ENCODE data around the gene LIPN.

The LIPN gene

GRCh38 chr10:88783724-88784123 lies 23.9 kb downstream of the LIPN start:
- Histone ChIP-seq H3K4me3 (ENCODE audit: low read depth in 1 of 2, low read length in 2 of 2) (no peak overlapping the region), H3K4me1 (ENCODE audit: control insufficient read depth in 1 of 2, insufficient read depth in 2 of 2, low read length in 2 of 2) (no peaks in the 10 kb centered on the region), H3K27me3 (ENCODE audit: low read depth, low read length) (no peaks in the 10 kb centered on the region), H3K9me3 (ENCODE audit: control insufficient read depth in 1 of 2, low read length in 2 of 2) (no peaks in the 10 kb centered on the region), H3K36me3 (ENCODE audit: control insufficient read depth in 1 of 2, insufficient read depth in 2 of 2, low read length in 2 of 2) (no peaks in the 10 kb centered on the region), H3K27ac (ENCODE audit: low read length) (no peak overlapping the region)

GRCh38 chr10:88786032-88786770 lies 26.4 kb downstream of the LIPN start:
- no peaks in the 10 kb centered on the region for H3K27me3 ChIP-seq (ENCODE audit: low read depth, low read length)
- no peak overlapping the region for H3K27ac ChIP-seq (ENCODE audit: low read length)
- H3K4me1 ChIP-seq (ENCODE audit: control insufficient read depth in 1 of 2, insufficient read depth in 2 of 2, low read length in 2 of 2): no peaks in the 10 kb centered on the region
- H3K4me3 ChIP-seq (ENCODE audit: low read depth in 1 of 2, low read length in 2 of 2): no peak overlapping the region
- H3K9me3 ChIP-seq (ENCODE audit: control insufficient read depth in 1 of 2, low read length in 2 of 2): no peaks in the 10 kb centered on the region
- no peaks in the 10 kb centered on the region for H3K36me3 ChIP-seq (ENCODE audit: control insufficient read depth in 1 of 2, insufficient read depth in 2 of 2, low read length in 2 of 2)

- Histone ChIP-seq H3K36me3 (ENCODE audit: control insufficient read depth in 1 of 2, insufficient read depth in 2 of 2, low read length in 2 of 2) (no peaks in the 10 kb centered on the region), H3K27me3 (ENCODE audit: low read depth, low read length) (no peaks in the 10 kb centered on the region), H3K4me3 (ENCODE audit: low read depth in 1 of 2, low read length in 2 of 2) (no peak overlapping the region), H3K4me1 (ENCODE audit: control insufficient read depth in 1 of 2, insufficient read depth in 2 of 2, low read length in 2 of 2) (no peaks in the 10 kb centered on the region), H3K9me3 (ENCODE audit: control insufficient read depth in 1 of 2, low read length in 2 of 2) (no peaks in the 10 kb centered on the region), H3K27ac (ENCODE audit: low read length) (no peak overlapping the region)
Observed at GRCh38 chr10:88787463-88787862, 27.6 kb downstream of the LIPN start.

GRCh38 chr10:88788924-88789323 lies 29.1 kb downstream of the LIPN start:
- H3K4me3 ChIP-seq (ENCODE audit: low read depth in 1 of 2, low read length in 2 of 2): no peak overlapping the region
- no peaks in the 10 kb centered on the region for H3K4me1 ChIP-seq (ENCODE audit: control insufficient read depth in 1 of 2, insufficient read depth in 2 of 2, low read length in 2 of 2)
- no peaks in the 10 kb centered on the region for H3K9me3 ChIP-seq (ENCODE audit: control insufficient read depth in 1 of 2, low read length in 2 of 2)
- no peak overlapping the region for H3K27ac ChIP-seq (ENCODE audit: low read length)
- H3K27me3 ChIP-seq (ENCODE audit: low read depth, low read length): no peaks in the 10 kb centered on the region
- no peaks in the 10 kb centered on the region for H3K36me3 ChIP-seq (ENCODE audit: control insufficient read depth in 1 of 2, insufficient read depth in 2 of 2, low read length in 2 of 2)

GRCh38 chr10:88791924-88792323 lies 32.1 kb downstream of the LIPN start:
- Histone ChIP-seq H3K36me3 (ENCODE audit: control insufficient read depth in 1 of 2, insufficient read depth in 2 of 2, low read length in 2 of 2) (no peaks in the 10 kb centered on the region), H3K27ac (ENCODE audit: low read length) (no peak overlapping the region), H3K27me3 (ENCODE audit: low read depth, low read length) (no peaks in the 10 kb centered on the region), H3K4me1 (ENCODE audit: control insufficient read depth in 1 of 2, insufficient read depth in 2 of 2, low read length in 2 of 2) (no peaks in the 10 kb centered on the region), H3K4me3 (ENCODE audit: low read depth in 1 of 2, low read length in 2 of 2) (no peak overlapping the region), H3K9me3 (ENCODE audit: control insufficient read depth in 1 of 2, low read length in 2 of 2) (no peaks in the 10 kb centered on the region)

- H3K36me3 ChIP-seq (ENCODE audit: control insufficient read depth in 1 of 2, insufficient read depth in 2 of 2, low read length in 2 of 2): no peaks in the 10 kb centered on the region
- no peaks in the 10 kb centered on the region for H3K9me3 ChIP-seq (ENCODE audit: control insufficient read depth in 1 of 2, low read length in 2 of 2)
- no peak overlapping the region for H3K4me3 ChIP-seq (ENCODE audit: low read depth in 1 of 2, low read length in 2 of 2)
- no peak overlapping the region for H3K27ac ChIP-seq (ENCODE audit: low read length)
- H3K27me3 ChIP-seq (ENCODE audit: low read depth, low read length): no peaks in the 10 kb centered on the region
- no peaks in the 10 kb centered on the region for H3K4me1 ChIP-seq (ENCODE audit: control insufficient read depth in 1 of 2, insufficient read depth in 2 of 2, low read length in 2 of 2)
Observed at GRCh38 chr10:88792661-88793060, 32.8 kb downstream of the LIPN start.

- Histone ChIP-seq H3K4me1 (ENCODE audit: control insufficient read depth in 1 of 2, insufficient read depth in 2 of 2, low read length in 2 of 2) (no peaks in the 10 kb centered on the region), H3K27me3 (ENCODE audit: low read depth, low read length) (no peaks in the 10 kb centered on the region), H3K9me3 (ENCODE audit: control insufficient read depth in 1 of 2, low read length in 2 of 2) (no peaks in the 10 kb centered on the region), H3K4me3 (ENCODE audit: low read depth in 1 of 2, low read length in 2 of 2) (no peak overlapping the region), H3K27ac (ENCODE audit: low read length) (no peak overlapping the region), H3K36me3 (ENCODE audit: control insufficient read depth in 1 of 2, insufficient read depth in 2 of 2, low read length in 2 of 2) (no peaks in the 10 kb centered on the region)
Observed at GRCh38 chr10:88793712-88794299, 34.0 kb downstream of the LIPN start.

GRCh38 chr10:88794731-88795130 lies 34.9 kb downstream of the LIPN start:
- Histone ChIP-seq H3K36me3 (ENCODE audit: control insufficient read depth in 1 of 2, insufficient read depth in 2 of 2, low read length in 2 of 2) (no peaks in the 10 kb centered on the region), H3K27ac (ENCODE audit: low read length) (no peak overlapping the region), H3K4me1 (ENCODE audit: control insufficient read depth in 1 of 2, insufficient read depth in 2 of 2, low read length in 2 of 2) (no peaks in the 10 kb centered on the region), H3K27me3 (ENCODE audit: low read depth, low read length) (no peaks in the 10 kb centered on the region), H3K9me3 (ENCODE audit: control insufficient read depth in 1 of 2, low read length in 2 of 2) (no peaks in the 10 kb centered on the region), H3K4me3 (ENCODE audit: low read depth in 1 of 2, low read length in 2 of 2) (no peak overlapping the region)

GRCh38 chr10:88800152-88801125 lies 40.6 kb downstream of the LIPN start:
- H3K27ac ChIP-seq (ENCODE audit: low read length): no peak overlapping the region
- H3K9me3 ChIP-seq (ENCODE audit: control insufficient read depth in 1 of 2, low read length in 2 of 2): no peaks in the 10 kb centered on the region
- H3K4me3 ChIP-seq (ENCODE audit: low read depth in 1 of 2, low read length in 2 of 2): no peak overlapping the region

GRCh38 chr10:88802523-88803285 lies 42.9 kb downstream of the LIPN start, which contains the start of gene LIPM:
Gene LIPM, plus strand, starts transcription at chr10:88802730. Its CDS starts 167 bp downstream, at chr10:88802897.
- Histone ChIP-seq H3K4me1 (ENCODE audit: control insufficient read depth in 1 of 2, insufficient read depth in 2 of 2, low read length in 2 of 2) (no peaks in the 10 kb centered on the region), H3K27ac (ENCODE audit: low read length) (no peak within 1 kb of the TSS), H3K27me3 (ENCODE audit: low read depth, low read length) (no peaks in the 10 kb centered on the region), H3K9me3 (ENCODE audit: control insufficient read depth in 1 of 2, low read length in 2 of 2) (no peaks in the 10 kb centered on the region), H3K36me3 (ENCODE audit: control insufficient read depth in 1 of 2, insufficient read depth in 2 of 2, low read length in 2 of 2) (no peaks in the 10 kb centered on the region), H3K4me3 (ENCODE audit: low read depth in 1 of 2, low read length in 2 of 2) (no peak within 1 kb of the TSS)

More at GRCh38 chr10:88800152-88801125, 40.6 kb downstream of the LIPN start:
- Histone ChIP-seq H3K27me3 (ENCODE audit: low read depth, low read length) (no peaks in the 10 kb centered on the region), H3K36me3 (ENCODE audit: control insufficient read depth in 1 of 2, insufficient read depth in 2 of 2, low read length in 2 of 2) (no peaks in the 10 kb centered on the region), H3K4me1 (ENCODE audit: control insufficient read depth in 1 of 2, insufficient read depth in 2 of 2, low read length in 2 of 2) (no peaks in the 10 kb centered on the region)
